SK-N-SH treated with all-trans-retinoic acid at 6 μM for 48 hours (cell line): Measurements from ENCODE around the gene CD40.

Source experiments
- ATAC-seq: fragments of 200-7000 bp; cut with Tn5 transposase; 3 replicates; pipeline ENCODE4 v1.9.1; 2020; ENCODE audit warnings: mild to moderate bottlenecking, moderate library complexity
- ARNTL ChIP-seq: fragments of 450-650 bp; formaldehyde crosslinking; IDR thresholded peaks from 2 replicates; pipeline ENCODE4 v1.5.0; 2020; ENCODE audit warnings: low read depth, mild to moderate bottlenecking, moderate library complexity, borderline replicate concordance
- BACH2 ChIP-seq: fragments of 250-450 bp; sonication (Bioruptor Pico); IDR thresholded peaks from 2 replicates; pipeline ENCODE4 v1.9.0; 2021; ENCODE audit warnings: mild to moderate bottlenecking, borderline replicate concordance
- CSDC2 ChIP-seq: fragments of 250-450 bp; sonication (Bioruptor Pico); IDR thresholded peaks from 2 replicates; pipeline ENCODE4 v1.5.0; 2020; ENCODE audit warnings: mild to moderate bottlenecking, moderate library complexity
- ESRRG ChIP-seq: fragments of 250-450 bp; sonication (Bioruptor Pico); IDR thresholded peaks from 2 replicates; pipeline ENCODE4 v1.6.1; 2021; ENCODE audit warnings: mild to moderate bottlenecking
- GLIS3 ChIP-seq: fragments of 250-450 bp; sonication (Bioruptor Pico); IDR thresholded peaks from 2 replicates; pipeline ENCODE4 v1.5.0; 2020; ENCODE audit warnings: mild to moderate bottlenecking, moderate library complexity
- ISL1 ChIP-seq: fragments of 250-450 bp; sonication (Bioruptor Pico); IDR thresholded peaks from 2 replicates; pipeline ENCODE4 v2.1.2; 2022; ENCODE audit warnings: mild to moderate bottlenecking, moderate library complexity
- PPARA ChIP-seq: fragments of 250-450 bp; sonication (Bioruptor Pico); IDR thresholded peaks from 2 replicates; pipeline ENCODE4 v1.5.0; 2020; ENCODE audit warnings: mild to moderate bottlenecking, borderline replicate concordance
- RARB ChIP-seq: fragments of 250-450 bp; sonication (Bioruptor Pico); IDR thresholded peaks from 2 replicates; pipeline ENCODE4 v1.8.0; 2021; ENCODE audit warnings: mild to moderate bottlenecking, moderate library complexity
- SNAI2 ChIP-seq: fragments of 250-450 bp; sonication (Bioruptor Pico); IDR thresholded peaks from 2 replicates; pipeline ENCODE4 v1.5.0; 2020; ENCODE audit warnings: mild to moderate bottlenecking, moderate library complexity
- TCF4 ChIP-seq: fragments of 250-450 bp; sonication (Bioruptor Pico); IDR thresholded peaks from 2 replicates; pipeline ENCODE4 v1.8.0; 2021; ENCODE audit warnings: mild to moderate bottlenecking, moderate library complexity, borderline replicate concordance
- TOX ChIP-seq: fragments of 250-450 bp; sonication (Bioruptor Pico); IDR thresholded peaks from 2 replicates; pipeline ENCODE4 v1.8.0; 2021; ENCODE audit warnings: mild to moderate bottlenecking, moderate library complexity, borderline replicate concordance
- ZC3H10 ChIP-seq: fragments of 250-450 bp; sonication (Bioruptor Pico); IDR thresholded peaks from 2 replicates; pipeline ENCODE4 v1.5.1; 2021; ENCODE audit warnings: mild to moderate bottlenecking, moderate library complexity
- ZFP30 ChIP-seq: fragments of 450-650 bp; formaldehyde crosslinking; IDR thresholded peaks from 2 replicates; pipeline ENCODE4 v1.5.0; 2022; ENCODE audit warnings: mild to moderate bottlenecking, moderate library complexity
- ZNF565 ChIP-seq: fragments of 450-650 bp; formaldehyde crosslinking; conservative IDR thresholded peaks from 2 replicates; pipeline ENCODE4 v1.5.0; 2020; ENCODE audit warnings: low read depth, mild to moderate bottlenecking, moderate library complexity
- ZNF70 ChIP-seq: fragments of 450-650 bp; formaldehyde crosslinking; IDR thresholded peaks from 2 replicates; pipeline ENCODE4 v1.5.0; 2020; ENCODE audit warnings: mild to moderate bottlenecking, moderate library complexity
- ZNF8 ChIP-seq: fragments of 450-650 bp; formaldehyde crosslinking; IDR thresholded peaks from 2 replicates; pipeline ENCODE4 v1.5.0; 2020; ENCODE audit warnings: mild to moderate bottlenecking, moderate library complexity
- TF ChIP-seq, protein P1 (sequence below): fragments of 250-450 bp; sonication (Bioruptor Pico); IDR thresholded peaks from 2 replicates; pipeline ENCODE4 v1.8.0; 2021; ENCODE audit warnings: low read depth, mild to moderate bottlenecking, moderate library complexity, borderline replicate concordance
- TF ChIP-seq, protein P2 (sequence below): fragments of 250-450 bp; sonication (Bioruptor Pico); IDR thresholded peaks from 2 replicates; pipeline ENCODE4 v1.5.1; 2021; ENCODE audit warnings: mild to moderate bottlenecking, moderate library complexity
- TF ChIP-seq, protein P3 (sequence below): fragments of 250-450 bp; sonication (Bioruptor Pico); IDR thresholded peaks from 2 replicates; pipeline ENCODE4 v1.8.0; 2020; ENCODE audit warnings: mild to moderate bottlenecking, moderate library complexity, borderline replicate concordance
- TF ChIP-seq, protein P4 (sequence below): fragments of 250-450 bp; sonication (Bioruptor Pico); IDR thresholded peaks from 2 replicates; pipeline ENCODE4 v1.5.0; 2020; ENCODE audit warnings: mild to moderate bottlenecking, moderate library complexity
- TF ChIP-seq, protein P5 (sequence below): fragments of 250-450 bp; sonication (Bioruptor Pico); IDR thresholded peaks from 2 replicates; pipeline ENCODE4 v1.5.1; 2020; ENCODE audit warnings: low read depth, mild to moderate bottlenecking, moderate library complexity

Gene CD40

DNA sequence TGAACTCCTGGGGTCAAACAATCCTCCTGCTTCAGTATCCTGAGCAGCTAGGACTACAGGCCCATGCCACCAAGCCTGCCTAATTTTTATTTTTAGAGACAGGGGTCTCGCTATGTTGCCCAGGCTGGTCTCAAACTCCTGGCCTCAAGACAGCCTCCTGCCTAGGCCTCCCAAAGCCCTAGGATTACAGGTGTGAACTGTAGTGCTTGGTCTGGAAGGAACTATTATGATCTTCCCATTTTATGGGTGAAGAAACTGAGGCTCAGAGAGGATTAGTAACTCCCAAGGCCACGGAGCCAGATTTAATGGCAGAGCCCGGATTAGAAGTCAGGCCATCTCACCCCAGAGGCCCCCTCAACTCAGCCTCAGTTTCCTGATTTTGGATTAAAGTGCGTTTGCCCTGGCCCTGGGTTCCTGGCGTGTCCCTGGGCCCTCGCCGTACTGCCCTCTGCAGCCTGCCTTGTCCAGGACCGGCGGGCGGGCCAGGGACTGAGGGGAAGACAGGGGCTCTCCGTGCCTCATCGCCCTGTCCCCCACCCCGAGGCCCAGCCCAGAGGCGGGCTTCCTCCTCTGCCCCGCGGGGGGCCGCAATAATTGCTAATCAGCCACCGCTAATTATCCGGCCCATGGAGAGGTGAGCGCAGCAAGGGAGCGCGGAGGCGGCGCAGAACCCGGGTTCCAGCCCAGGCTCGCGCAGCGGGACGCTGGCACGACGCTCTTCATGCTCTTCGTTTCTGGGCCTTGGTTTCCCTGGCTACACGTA, 34.9 kb downstream of the CD40 start (continued):
- TF ChIP-seq SNAI2 (no peak), ZNF8 (CRISPR knock-in tag) (no peak), CSDC2 (CRISPR knock-in tag) (no peak)

DNA sequence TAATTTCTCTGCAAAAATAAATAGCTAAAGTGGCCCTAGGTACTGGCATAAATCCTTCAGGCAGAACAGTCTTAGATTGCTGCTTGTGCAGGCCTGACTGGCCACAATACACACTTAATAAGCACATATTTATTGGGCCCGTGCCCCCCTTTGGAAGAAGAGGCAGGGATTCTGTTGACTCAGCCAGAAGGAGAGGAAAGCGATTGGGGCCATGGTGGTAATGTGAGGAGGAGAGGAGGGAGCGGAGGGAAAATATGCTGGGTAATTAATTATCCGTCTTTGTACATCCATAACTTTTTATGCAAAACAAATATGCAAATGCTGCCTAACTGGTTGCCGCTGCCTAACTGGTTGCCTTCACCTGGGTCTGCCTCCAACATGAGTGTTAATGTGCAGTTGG, 36.2 kb downstream of the CD40 start:
- TF ChIP-seq TCF4 (CRISPR knock-in tag) (no peak), ISL1 (CRISPR knock-in tag) (no peak), ZFP30 (CRISPR knock-in tag) (no peak), ZNF8 (CRISPR knock-in tag) (no peak), ESRRG (CRISPR knock-in tag) (no peak), BACH2 (no peak), GLIS3 (CRISPR knock-in tag) (no peak), CSDC2 (CRISPR knock-in tag) (no peak), ZNF70 (CRISPR knock-in tag) (no peak), PPARA (no peak), TOX (no peak)
- TF ChIP-seq, protein P1, sequence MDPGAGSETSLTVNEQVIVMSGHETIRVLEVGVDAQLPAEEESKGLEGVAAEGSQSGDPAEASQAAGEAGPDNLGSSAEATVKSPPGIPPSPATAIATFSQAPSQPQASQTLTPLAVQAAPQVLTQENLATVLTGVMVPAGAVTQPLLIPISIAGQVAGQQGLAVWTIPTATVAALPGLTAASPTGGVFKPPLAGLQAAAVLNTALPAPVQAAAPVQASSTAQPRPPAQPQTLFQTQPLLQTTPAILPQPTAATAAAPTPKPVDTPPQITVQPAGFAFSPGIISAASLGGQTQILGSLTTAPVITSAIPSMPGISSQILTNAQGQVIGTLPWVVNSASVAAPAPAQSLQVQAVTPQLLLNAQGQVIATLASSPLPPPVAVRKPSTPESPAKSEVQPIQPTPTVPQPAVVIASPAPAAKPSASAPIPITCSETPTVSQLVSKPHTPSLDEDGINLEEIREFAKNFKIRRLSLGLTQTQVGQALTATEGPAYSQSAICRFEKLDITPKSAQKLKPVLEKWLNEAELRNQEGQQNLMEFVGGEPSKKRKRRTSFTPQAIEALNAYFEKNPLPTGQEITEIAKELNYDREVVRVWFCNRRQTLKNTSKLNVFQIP (CRISPR knock-in tag): no peak
- TF ChIP-seq, protein P2, sequence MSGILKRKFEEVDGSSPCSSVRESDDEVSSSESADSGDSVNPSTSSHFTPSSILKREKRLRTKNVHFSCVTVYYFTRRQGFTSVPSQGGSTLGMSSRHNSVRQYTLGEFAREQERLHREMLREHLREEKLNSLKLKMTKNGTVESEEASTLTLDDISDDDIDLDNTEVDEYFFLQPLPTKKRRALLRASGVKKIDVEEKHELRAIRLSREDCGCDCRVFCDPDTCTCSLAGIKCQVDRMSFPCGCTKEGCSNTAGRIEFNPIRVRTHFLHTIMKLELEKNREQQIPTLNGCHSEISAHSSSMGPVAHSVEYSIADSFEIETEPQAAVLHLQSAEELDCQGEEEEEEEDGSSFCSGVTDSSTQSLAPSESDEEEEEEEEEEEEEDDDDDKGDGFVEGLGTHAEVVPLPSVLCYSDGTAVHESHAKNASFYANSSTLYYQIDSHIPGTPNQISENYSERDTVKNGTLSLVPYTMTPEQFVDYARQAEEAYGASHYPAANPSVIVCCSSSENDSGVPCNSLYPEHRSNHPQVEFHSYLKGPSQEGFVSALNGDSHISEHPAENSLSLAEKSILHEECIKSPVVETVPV (CRISPR knock-in tag): no peak
- TF ChIP-seq, protein P3, sequence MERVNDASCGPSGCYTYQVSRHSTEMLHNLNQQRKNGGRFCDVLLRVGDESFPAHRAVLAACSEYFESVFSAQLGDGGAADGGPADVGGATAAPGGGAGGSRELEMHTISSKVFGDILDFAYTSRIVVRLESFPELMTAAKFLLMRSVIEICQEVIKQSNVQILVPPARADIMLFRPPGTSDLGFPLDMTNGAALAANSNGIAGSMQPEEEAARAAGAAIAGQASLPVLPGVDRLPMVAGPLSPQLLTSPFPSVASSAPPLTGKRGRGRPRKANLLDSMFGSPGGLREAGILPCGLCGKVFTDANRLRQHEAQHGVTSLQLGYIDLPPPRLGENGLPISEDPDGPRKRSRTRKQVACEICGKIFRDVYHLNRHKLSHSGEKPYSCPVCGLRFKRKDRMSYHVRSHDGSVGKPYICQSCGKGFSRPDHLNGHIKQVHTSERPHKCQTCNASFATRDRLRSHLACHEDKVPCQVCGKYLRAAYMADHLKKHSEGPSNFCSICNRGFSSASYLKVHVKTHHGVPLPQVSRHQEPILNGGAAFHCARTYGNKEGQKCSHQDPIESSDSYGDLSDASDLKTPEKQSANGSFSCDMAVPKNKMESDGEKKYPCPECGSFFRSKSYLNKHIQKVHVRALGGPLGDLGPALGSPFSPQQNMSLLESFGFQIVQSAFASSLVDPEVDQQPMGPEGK (CRISPR knock-in tag): no peak
- no peak for ATAC-seq

DNA sequence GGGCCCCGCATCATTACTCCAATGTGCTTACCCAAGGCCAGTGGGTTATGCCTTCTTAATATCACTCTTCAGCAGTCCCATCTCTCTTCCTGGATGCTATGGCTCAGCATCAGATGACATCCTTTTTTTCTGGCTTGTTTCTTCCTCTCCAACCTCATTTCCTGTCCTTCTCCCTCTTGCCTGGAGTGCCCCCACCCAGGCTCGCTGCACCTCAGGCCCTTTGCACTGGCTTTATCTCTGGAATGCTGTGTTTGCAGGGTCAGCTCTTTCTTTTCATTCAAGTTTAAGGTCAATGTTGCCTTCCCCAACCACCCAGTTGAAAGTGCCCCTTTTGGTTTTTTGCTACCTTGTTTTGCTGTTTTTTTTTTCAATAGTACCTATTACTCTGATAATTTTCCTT, 36.7 kb downstream of the CD40 start:
- no peak for TF ChIP-seq ISL1 (CRISPR knock-in tag)
- TF ChIP-seq, protein P4, sequence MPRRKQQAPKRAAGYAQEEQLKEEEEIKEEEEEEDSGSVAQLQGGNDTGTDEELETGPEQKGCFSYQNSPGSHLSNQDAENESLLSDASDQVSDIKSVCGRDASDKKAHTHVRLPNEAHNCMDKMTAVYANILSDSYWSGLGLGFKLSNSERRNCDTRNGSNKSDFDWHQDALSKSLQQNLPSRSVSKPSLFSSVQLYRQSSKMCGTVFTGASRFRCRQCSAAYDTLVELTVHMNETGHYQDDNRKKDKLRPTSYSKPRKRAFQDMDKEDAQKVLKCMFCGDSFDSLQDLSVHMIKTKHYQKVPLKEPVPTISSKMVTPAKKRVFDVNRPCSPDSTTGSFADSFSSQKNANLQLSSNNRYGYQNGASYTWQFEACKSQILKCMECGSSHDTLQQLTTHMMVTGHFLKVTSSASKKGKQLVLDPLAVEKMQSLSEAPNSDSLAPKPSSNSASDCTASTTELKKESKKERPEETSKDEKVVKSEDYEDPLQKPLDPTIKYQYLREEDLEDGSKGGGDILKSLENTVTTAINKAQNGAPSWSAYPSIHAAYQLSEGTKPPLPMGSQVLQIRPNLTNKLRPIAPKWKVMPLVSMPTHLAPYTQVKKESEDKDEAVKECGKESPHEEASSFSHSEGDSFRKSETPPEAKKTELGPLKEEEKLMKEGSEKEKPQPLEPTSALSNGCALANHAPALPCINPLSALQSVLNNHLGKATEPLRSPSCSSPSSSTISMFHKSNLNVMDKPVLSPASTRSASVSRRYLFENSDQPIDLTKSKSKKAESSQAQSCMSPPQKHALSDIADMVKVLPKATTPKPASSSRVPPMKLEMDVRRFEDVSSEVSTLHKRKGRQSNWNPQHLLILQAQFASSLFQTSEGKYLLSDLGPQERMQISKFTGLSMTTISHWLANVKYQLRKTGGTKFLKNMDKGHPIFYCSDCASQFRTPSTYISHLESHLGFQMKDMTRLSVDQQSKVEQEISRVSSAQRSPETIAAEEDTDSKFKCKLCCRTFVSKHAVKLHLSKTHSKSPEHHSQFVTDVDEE (CRISPR knock-in tag): no peak
- TF ChIP-seq CSDC2 (CRISPR knock-in tag): no peak
- TF ChIP-seq, protein P1 (CRISPR knock-in tag): no peak
- TF ChIP-seq ZNF565 (CRISPR knock-in tag): no peak
- ATAC-seq: no peak

DNA sequence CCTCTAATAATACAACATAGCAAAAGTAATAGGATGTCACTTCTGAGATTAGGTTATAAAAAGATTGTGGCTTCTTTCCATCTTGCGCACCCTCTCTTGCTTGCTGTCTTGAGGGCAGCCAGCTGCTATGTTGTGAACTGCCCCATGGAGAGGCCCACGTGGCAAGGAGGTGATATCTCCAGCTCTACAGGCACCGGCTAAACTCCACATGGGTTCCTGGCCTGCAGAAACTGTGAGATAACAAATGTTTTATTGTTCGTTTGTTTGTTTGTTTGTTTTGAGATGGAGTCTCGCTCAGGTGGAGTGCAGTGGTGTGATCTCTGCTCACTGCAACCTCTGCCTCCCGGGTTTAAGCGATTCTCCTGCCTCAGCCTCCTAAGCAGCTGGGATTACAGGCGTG, 38.0 kb downstream of the CD40 start:
- no peak for ATAC-seq
- TF ChIP-seq, protein P3 (CRISPR knock-in tag): no peak
- TF ChIP-seq, protein P5, sequence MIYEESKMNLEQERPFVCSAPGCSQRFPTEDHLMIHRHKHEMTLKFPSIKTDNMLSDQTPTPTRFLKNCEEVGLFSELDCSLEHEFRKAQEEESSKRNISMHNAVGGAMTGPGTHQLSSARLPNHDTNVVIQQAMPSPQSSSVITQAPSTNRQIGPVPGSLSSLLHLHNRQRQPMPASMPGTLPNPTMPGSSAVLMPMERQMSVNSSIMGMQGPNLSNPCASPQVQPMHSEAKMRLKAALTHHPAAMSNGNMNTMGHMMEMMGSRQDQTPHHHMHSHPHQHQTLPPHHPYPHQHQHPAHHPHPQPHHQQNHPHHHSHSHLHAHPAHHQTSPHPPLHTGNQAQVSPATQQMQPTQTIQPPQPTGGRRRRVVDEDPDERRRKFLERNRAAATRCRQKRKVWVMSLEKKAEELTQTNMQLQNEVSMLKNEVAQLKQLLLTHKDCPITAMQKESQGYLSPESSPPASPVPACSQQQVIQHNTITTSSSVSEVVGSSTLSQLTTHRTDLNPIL (CRISPR knock-in tag): no peak
- TF ChIP-seq TCF4 (CRISPR knock-in tag): no peak
- no peak for TF ChIP-seq ZNF8 (CRISPR knock-in tag)
- TF ChIP-seq ZC3H10 (CRISPR knock-in tag): no peak
- TF ChIP-seq ARNTL: no peak
- TF ChIP-seq, protein P2 (CRISPR knock-in tag): no peak
- TF ChIP-seq RARB (CRISPR knock-in tag): no peak
- TF ChIP-seq, all 23 proteins: peak for 0
